GM19193 (cell line): Measurements from ENCODE around the gene PPIAL4G.
"Not testable (repeated sequence)": the region's sequence is repeated elsewhere in the genome, so short reads cannot be mapped to it uniquely, and the experiment has no call there.

Source experiments
- POLR2A ChIP-seq: IDR thresholded peaks from 4 replicates; pipeline ENCODE4 v1.6.1; 2011; ENCODE audit not compliant: insufficient read depth, insufficient read length; ENCODE audit errors: extremely low read depth

Gene PPIAL4G

GRCh38 chr1:148483029-148483428 is at the start of gene PPIAL4G:
Gene PPIAL4G (minus strand): TSS chr1:148483302. CDS start chr1:148483252, 50 bp downstream.
- TF ChIP-seq POLR2A, result not testable (repeated sequence)

GRCh38 chr1:148522561-148523204 is 39.6 kb upstream of the PPIAL4G start:
- TF ChIP-seq POLR2A, result peak; percentile 97

GRCh38 chr1:148435406-148435805 is 47.7 kb downstream of the PPIAL4G start:
- no peak for TF ChIP-seq POLR2A

GRCh38 chr1:148434832-148435231 is 48.3 kb downstream of the PPIAL4G start:
- no peak for TF ChIP-seq POLR2A
